ENCODE measurements around the gene KAZN.

The KAZN gene

DNA sequence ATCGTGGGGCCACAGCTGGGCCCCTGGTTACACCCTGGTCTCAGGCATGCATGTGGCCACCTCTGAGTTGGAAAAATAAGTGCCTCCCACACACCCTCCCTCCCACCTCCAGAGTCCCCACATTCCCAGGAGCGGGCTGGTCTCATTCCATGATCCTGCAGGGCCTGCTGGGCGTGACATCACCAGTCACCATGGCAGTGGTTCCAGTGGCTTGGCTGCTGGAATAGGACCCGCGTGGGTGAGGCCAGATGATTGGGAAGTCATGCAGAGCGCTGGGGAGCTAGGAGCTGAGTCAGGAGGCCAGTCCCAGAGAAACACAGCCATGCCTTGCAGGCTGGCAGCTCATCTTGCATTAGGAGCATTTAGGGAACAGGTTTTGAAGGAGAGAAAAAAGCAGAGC, 429.6 kb downstream of the KAZN start:
- H3K79me2 ChIP-seq (ENCODE audit: insufficient read depth, low read length) = no peaks in the 10 kb centered on the region
- H3K9ac ChIP-seq (ENCODE audit: low read length) = no peak overlapping the region
- H3K27me3 ChIP-seq (ENCODE audit: insufficient read depth, low read length) = no peaks in the 10 kb centered on the region
- no peaks in the 10 kb centered on the region for H3K36me3 ChIP-seq (ENCODE audit: insufficient read depth, low read length)
- no peaks in the 10 kb centered on the region for H3K4me1 ChIP-seq (ENCODE audit: insufficient read depth, low read length, severe bottlenecking)
- no peaks in the 10 kb centered on the region for H4K20me1 ChIP-seq (ENCODE audit: insufficient read depth, low read length)
- H2AFZ ChIP-seq (ENCODE audit: low read length) = no peak overlapping the region
- H3K4me3 ChIP-seq (ENCODE audit: low read depth, low read length, poor library complexity, severe bottlenecking) = no peak overlapping the region
- no peaks in the 10 kb centered on the region for H3K9me3 ChIP-seq (ENCODE audit: low read length)
- no peaks in the 10 kb centered on the region for H3F3A ChIP-seq (ENCODE audit: insufficient read depth, low read length)
- TF ChIP-seq, protein P1, sequence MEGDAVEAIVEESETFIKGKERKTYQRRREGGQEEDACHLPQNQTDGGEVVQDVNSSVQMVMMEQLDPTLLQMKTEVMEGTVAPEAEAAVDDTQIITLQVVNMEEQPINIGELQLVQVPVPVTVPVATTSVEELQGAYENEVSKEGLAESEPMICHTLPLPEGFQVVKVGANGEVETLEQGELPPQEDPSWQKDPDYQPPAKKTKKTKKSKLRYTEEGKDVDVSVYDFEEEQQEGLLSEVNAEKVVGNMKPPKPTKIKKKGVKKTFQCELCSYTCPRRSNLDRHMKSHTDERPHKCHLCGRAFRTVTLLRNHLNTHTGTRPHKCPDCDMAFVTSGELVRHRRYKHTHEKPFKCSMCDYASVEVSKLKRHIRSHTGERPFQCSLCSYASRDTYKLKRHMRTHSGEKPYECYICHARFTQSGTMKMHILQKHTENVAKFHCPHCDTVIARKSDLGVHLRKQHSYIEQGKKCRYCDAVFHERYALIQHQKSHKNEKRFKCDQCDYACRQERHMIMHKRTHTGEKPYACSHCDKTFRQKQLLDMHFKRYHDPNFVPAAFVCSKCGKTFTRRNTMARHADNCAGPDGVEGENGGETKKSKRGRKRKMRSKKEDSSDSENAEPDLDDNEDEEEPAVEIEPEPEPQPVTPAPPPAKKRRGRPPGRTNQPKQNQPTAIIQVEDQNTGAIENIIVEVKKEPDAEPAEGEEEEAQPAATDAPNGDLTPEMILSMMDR (IDR thresholded peaks at IDR 0.05; ENCODE audit: low read length) = no peak
- no peak for TF ChIP-seq EZH2 (IDR thresholded peaks at IDR 0.05; ENCODE audit: borderline replicate concordance, low read length)
- no peaks in the 10 kb centered on the region for H3K9me2 ChIP-seq (ENCODE audit: low read depth, low read length)
- H3K27ac ChIP-seq (ENCODE audit: low read depth, low read length, poor library complexity, severe bottlenecking) = no peak overlapping the region
- H3K4me2 ChIP-seq (ENCODE audit: low read length) = no peak overlapping the region

DNA sequence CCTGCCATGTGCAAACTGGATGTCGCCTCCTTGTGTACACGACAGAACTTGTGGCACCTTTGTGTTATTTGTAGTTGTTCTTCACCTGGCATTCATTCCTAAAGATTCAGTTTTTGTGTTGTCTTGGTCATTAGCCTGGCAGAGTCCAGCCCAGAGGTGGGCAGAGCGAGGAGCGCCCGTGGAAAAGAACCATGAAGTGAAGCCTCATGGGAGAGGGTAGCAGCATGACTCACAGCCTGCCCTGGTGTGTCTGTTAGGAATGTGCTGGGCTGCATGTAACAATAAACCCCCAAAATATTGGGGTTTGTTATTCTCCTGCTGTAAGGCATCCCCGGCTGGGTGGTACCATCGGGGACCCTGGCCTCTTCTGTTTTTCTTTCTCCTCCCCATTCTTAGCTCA, 430.1 kb downstream of the KAZN start:
- no peak overlapping the region for H3K9ac ChIP-seq (ENCODE audit: low read length)
- no peak for TF ChIP-seq EZH2 (IDR thresholded peaks at IDR 0.05; ENCODE audit: borderline replicate concordance, low read length)
- TF ChIP-seq, protein P1 (IDR thresholded peaks at IDR 0.05; ENCODE audit: low read length) = no peak
- no peaks in the 10 kb centered on the region for H3K79me2 ChIP-seq (ENCODE audit: insufficient read depth, low read length)
- H3K27me3 ChIP-seq (ENCODE audit: insufficient read depth, low read length) = no peaks in the 10 kb centered on the region
- no peaks in the 10 kb centered on the region for H3K9me2 ChIP-seq (ENCODE audit: low read depth, low read length)
- no peaks in the 10 kb centered on the region for H3K9me3 ChIP-seq (ENCODE audit: low read length)
- no peaks in the 10 kb centered on the region for H3K4me1 ChIP-seq (ENCODE audit: insufficient read depth, low read length, severe bottlenecking)
- no peak overlapping the region for H3K4me2 ChIP-seq (ENCODE audit: low read length)
- H3K27ac ChIP-seq (ENCODE audit: low read depth, low read length, poor library complexity, severe bottlenecking) = no peak overlapping the region
- H2AFZ ChIP-seq (ENCODE audit: low read length) = no peak overlapping the region
- no peak overlapping the region for H3K4me3 ChIP-seq (ENCODE audit: low read depth, low read length, poor library complexity, severe bottlenecking)
- no peaks in the 10 kb centered on the region for H3K36me3 ChIP-seq (ENCODE audit: insufficient read depth, low read length)
- H4K20me1 ChIP-seq (ENCODE audit: insufficient read depth, low read length) = no peaks in the 10 kb centered on the region
- H3F3A ChIP-seq (ENCODE audit: insufficient read depth, low read length) = no peaks in the 10 kb centered on the region

DNA sequence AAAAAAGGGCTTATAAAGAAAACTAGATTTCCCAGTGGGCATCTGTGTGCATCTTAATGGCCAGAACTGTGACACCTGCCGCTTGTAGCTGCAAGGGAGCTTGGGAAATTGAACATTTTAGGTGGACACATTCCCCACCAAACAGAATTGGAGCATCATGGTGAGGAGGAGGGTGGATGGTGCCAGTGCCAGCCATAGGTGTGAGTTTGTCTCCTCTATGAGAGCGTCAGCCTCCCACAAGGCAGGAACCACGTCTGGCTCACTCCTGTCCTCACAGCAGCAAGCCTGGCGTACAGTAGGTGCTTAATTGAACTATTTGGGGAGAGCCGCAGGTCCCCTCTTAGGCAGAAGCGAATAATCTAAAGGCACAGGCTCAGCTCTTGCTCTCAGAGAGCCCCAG, 430.6 kb downstream of the KAZN start:
- Histone ChIP-seq H3K9ac (ENCODE audit: low read length) (no peak overlapping the region), H3K4me2 (ENCODE audit: low read length) (no peak overlapping the region), H3F3A (ENCODE audit: insufficient read depth, low read length) (no peaks in the 10 kb centered on the region), H2AFZ (ENCODE audit: low read length) (no peak overlapping the region), H4K20me1 (ENCODE audit: insufficient read depth, low read length) (no peaks in the 10 kb centered on the region), H3K9me2 (ENCODE audit: low read depth, low read length) (no peaks in the 10 kb centered on the region), H3K9me3 (ENCODE audit: low read length) (no peaks in the 10 kb centered on the region), H3K27ac (ENCODE audit: low read depth, low read length, poor library complexity, severe bottlenecking) (no peak overlapping the region), H3K4me1 (ENCODE audit: insufficient read depth, low read length, severe bottlenecking) (no peaks in the 10 kb centered on the region), H3K79me2 (ENCODE audit: insufficient read depth, low read length) (no peaks in the 10 kb centered on the region), H3K4me3 (ENCODE audit: low read depth, low read length, poor library complexity, severe bottlenecking) (no peak overlapping the region), H3K36me3 (ENCODE audit: insufficient read depth, low read length) (no peaks in the 10 kb centered on the region), H3K27me3 (ENCODE audit: insufficient read depth, low read length) (no peaks in the 10 kb centered on the region)
- no peak for TF ChIP-seq EZH2 (IDR thresholded peaks at IDR 0.05; ENCODE audit: borderline replicate concordance, low read length)
- TF ChIP-seq, protein P1 (IDR thresholded peaks at IDR 0.05; ENCODE audit: low read length) = no peak
